H9 (cell line): Measurements from ENCODE around the gene PHLDB1. TPM values are rescaled to one million over a fixed set of nuclear protein-coding genes. Genes with fewer than 3 reads are reported as not detected.

ENCODE experiments used
- DNase-seq: peaks from one replicate; pipeline ENCODE4 v3.0.0-alpha.2; 2017
- H2AFZ ChIP-seq: one replicate; pipeline ENCODE4 v1.6.1; 2013; ENCODE audit warnings: mild to moderate bottlenecking, low read length, control low read depth, moderate library complexity
- H2AK5ac ChIP-seq: 2 replicates; pipeline ENCODE4 v1.6.1; 2013; ENCODE audit warnings: low read length, control low read depth, mixed read lengths; ENCODE audit not compliant: insufficient read length
- H2BK120ac ChIP-seq: one replicate; pipeline ENCODE4 v1.6.1; 2013; ENCODE audit warnings: low read depth, mild to moderate bottlenecking, low read length, control low read depth, inconsistent platforms; ENCODE audit not compliant: poor library complexity, severe bottlenecking
- H2BK12ac ChIP-seq: 2 replicates; pipeline ENCODE4 v1.6.1; 2013; ENCODE audit warnings: low read length, control low read depth, mixed read lengths, low read depth; ENCODE audit not compliant: insufficient read length
- H2BK15ac ChIP-seq: 2 replicates; pipeline ENCODE4 v1.6.1; 2013; ENCODE audit warnings: low read depth, low read length, control low read depth
- H2BK20ac ChIP-seq: one replicate; pipeline ENCODE4 v1.6.1; 2013; ENCODE audit warnings: low read depth, mild to moderate bottlenecking, low read length, control low read depth, inconsistent platforms; ENCODE audit not compliant: poor library complexity, severe bottlenecking
- H2BK5ac ChIP-seq: 2 replicates; pipeline ENCODE4 v1.6.1; 2013; ENCODE audit warnings: low read length, control low read depth, mixed read lengths; ENCODE audit not compliant: insufficient read length
- H3K14ac ChIP-seq: 2 replicates; pipeline ENCODE4 v1.6.1; 2013; ENCODE audit warnings: low read length, control low read depth; ENCODE audit not compliant: insufficient read depth
- H3K18ac ChIP-seq: 2 replicates; pipeline ENCODE4 v1.6.1; 2013; ENCODE audit warnings: low read depth, mild to moderate bottlenecking, mixed read lengths, low read length, control low read depth; ENCODE audit not compliant: insufficient read length
- H3K23ac ChIP-seq: 2 replicates; pipeline ENCODE4 v1.6.1; 2013; ENCODE audit warnings: low read length, control low read depth, mixed read lengths, low read depth; ENCODE audit not compliant: insufficient read length
- H3K23me2 ChIP-seq: 2 replicates; pipeline ENCODE4 v1.6.1; 2013; ENCODE audit warnings: low read depth, mild to moderate bottlenecking, mixed read lengths, low read length, control low read depth; ENCODE audit not compliant: insufficient read length, poor library complexity, severe bottlenecking
- H3K27ac ChIP-seq: 2 replicates; pipeline ENCODE4 v1.5.1; 2013; ENCODE audit warnings: low read length, control low read depth, mixed read lengths, low read depth; ENCODE audit not compliant: insufficient read length
- H3K27me3 ChIP-seq: 2 replicates; pipeline ENCODE4 v1.6.1; 2013; ENCODE audit warnings: low read length, control low read depth, inconsistent platforms; ENCODE audit not compliant: insufficient read depth
- H3K4ac ChIP-seq: 2 replicates; pipeline ENCODE4 v1.6.1; 2013; ENCODE audit warnings: low read depth, mild to moderate bottlenecking, control low read depth, inconsistent platforms, low read length, moderate library complexity
- H3K4me1 ChIP-seq: 2 replicates; pipeline ENCODE4 v1.6.1; 2013; ENCODE audit warnings: low read length, control low read depth, inconsistent platforms; ENCODE audit not compliant: insufficient read depth
- H3K4me2 ChIP-seq: 2 replicates; pipeline ENCODE4 v1.6.1; 2013; ENCODE audit warnings: low read length, control low read depth, mixed read lengths; ENCODE audit not compliant: insufficient read length, insufficient read depth
- H3K56ac ChIP-seq: 2 replicates; pipeline ENCODE4 v1.6.1; 2013; ENCODE audit warnings: low read depth, mild to moderate bottlenecking, mixed read lengths, low read length, control low read depth; ENCODE audit not compliant: insufficient read length
- H3K79me1 ChIP-seq: 2 replicates; pipeline ENCODE4 v1.6.1; 2013; ENCODE audit warnings: low read depth, mild to moderate bottlenecking, moderate library complexity, low read length, control low read depth, inconsistent platforms; ENCODE audit not compliant: insufficient read depth, poor library complexity, severe bottlenecking
- H3K79me2 ChIP-seq: 2 replicates; pipeline ENCODE4 v1.6.1; 2013; ENCODE audit warnings: low read length, control low read depth, inconsistent platforms; ENCODE audit not compliant: insufficient read depth
- H3K9ac ChIP-seq: 2 replicates; pipeline ENCODE4 v1.6.1; 2013; ENCODE audit warnings: low read length, control low read depth, mixed read lengths; ENCODE audit not compliant: insufficient read length; ENCODE audit errors: extremely low read depth
- H3K9me3 ChIP-seq: one replicate; pipeline ENCODE4 v1.6.1; 2013; ENCODE audit warnings: low read depth, low read length, inconsistent platforms; ENCODE audit not compliant: control insufficient read depth
- H3T11ph ChIP-seq: one replicate; pipeline ENCODE4 v1.6.1; 2013; ENCODE audit warnings: mild to moderate bottlenecking, low read length, control low read depth, inconsistent platforms
- H4K20me1 ChIP-seq: one replicate; pipeline ENCODE4 v1.6.1; 2013; ENCODE audit not compliant: control insufficient read depth, insufficient read length, insufficient read depth
- H4K5ac ChIP-seq: 2 replicates; pipeline ENCODE4 v1.6.1; 2013; ENCODE audit warnings: low read depth, mild to moderate bottlenecking, mixed read lengths, low read length, control low read depth; ENCODE audit not compliant: insufficient read length
- H4K8ac ChIP-seq: replicated peaks from 2 replicates; pipeline ENCODE4 v1.6.1; 2013; ENCODE audit warnings: low read length, control low read depth, mixed read lengths, low read depth; ENCODE audit not compliant: insufficient read length
- H4K91ac ChIP-seq: 2 replicates; pipeline ENCODE4 v1.6.1; 2013; ENCODE audit warnings: low read depth, mild to moderate bottlenecking, moderate library complexity, mixed read lengths, low read length, control low read depth; ENCODE audit not compliant: insufficient read length
- H3K27ac Mint-ChIP-seq, 3 experiments: 2 replicates in 2 of 3; 3 replicates in 1 of 3; pipeline ENCODE4 v1.8.0; 2020 to 2021; ENCODE audit warnings: mixed read lengths in 3 of 3, mild to moderate bottlenecking in 1 of 3, moderate library complexity in 1 of 3
- H3K27me3 Mint-ChIP-seq: 2 replicates; pipeline ENCODE4 v1.8.0; 2021; ENCODE audit warnings: low read depth, mild to moderate bottlenecking, moderate library complexity, mixed read lengths
- H3K36me3 Mint-ChIP-seq, 3 experiments: 2 replicates in 2 of 3; 3 replicates in 1 of 3; pipeline ENCODE4 v1.8.0; 2020 to 2021; ENCODE audit warnings: low read depth in 3 of 3, mixed read lengths in 3 of 3; ENCODE audit not compliant: insufficient read depth in 1 of 3
- H3K4me1 Mint-ChIP-seq, 2 experiments: 2 replicates each; pipeline ENCODE4 v1.8.0; 2020; ENCODE audit warnings: mixed read lengths in 2 of 2
- H3K4me3 Mint-ChIP-seq, 2 experiments: 2 replicates in 1 of 2; 3 replicates in 1 of 2; pipeline ENCODE4 v1.8.0; 2020 to 2021; ENCODE audit warnings: mild to moderate bottlenecking in 2 of 2, mixed read lengths in 2 of 2, moderate library complexity in 1 of 2
- H3K9me3 Mint-ChIP-seq, 2 experiments: 2 replicates in 1 of 2; 3 replicates in 1 of 2; pipeline ENCODE4 v1.8.0; 2020; ENCODE audit warnings: mild to moderate bottlenecking in 2 of 2, mixed read lengths in 2 of 2, moderate library complexity in 1 of 2
- CTCF ChIP-seq: fragments of 200-600 bp; sonication (generic); conservative IDR thresholded peaks from 3 replicates; pipeline ENCODE4 v1.8.0; 2021; ENCODE audit warnings: antibody characterized with exemption, mild to moderate bottlenecking
- WGBS: extraction: QIAGEN DNeasy Blood & Tissue Kit; methylation state at CpG from one replicate; pipeline ENCODE4 v1.1.7; 2013; ENCODE audit warnings: missing lambda C conversion rate, low lambda C conversion rate, mixed read lengths; ENCODE audit not compliant: insufficient read length; ENCODE audit errors: extremely low coverage; 5-methylcytosine and 5-hydroxymethylcytosine counted together
- total RNA-seq: library from RNA; stranded (reverse); gene quantifications from 2 replicates; pipeline ENCODE4 v1.2.1, GENCODE V29; 2021

The PHLDB1 gene
- total RNA-seq, 1 experiment from 2014 or later: 56.0 TPM

GRCh38 chr11:118649941-118650340 is 42.5 kb downstream of the PHLDB1 start:
- Histone ChIP-seq H2AK5ac (no peak overlapping the region), H3K4me2 (no peak overlapping the region), H3K79me2 (no peaks in the 10 kb centered on the region), H3K14ac (no peak overlapping the region), H3K79me1 (no peaks in the 10 kb centered on the region), H3K27me3 (no peaks in the 10 kb centered on the region), H3K18ac (no peak overlapping the region), H2BK120ac (no peak overlapping the region), H4K5ac (no peak overlapping the region), H3K9ac (no peak overlapping the region), H2AFZ (no peak overlapping the region), H3K4me1 (no peaks in the 10 kb centered on the region), H4K91ac (no peak overlapping the region), H2BK12ac (no peak overlapping the region), H3T11ph (no peak overlapping the region), H2BK15ac (no peak overlapping the region), H3K23ac (no peak overlapping the region), H4K8ac (no peak overlapping the region), H3K9me3 (no peaks in the 10 kb centered on the region), H2BK20ac (no peak overlapping the region), H4K20me1 (no peaks in the 10 kb centered on the region), H3K56ac (no peak overlapping the region), H2BK5ac (no peak overlapping the region), H3K27ac (no peak overlapping the region), H3K4ac (no peak overlapping the region), H3K23me2 (no peaks in the 10 kb centered on the region)
- WGBS: no CpG with 5 or more reads among the region's 10 CpGs
- DNase-seq: no peak
- no peak overlapping the region for H3K27ac Mint-ChIP-seq
- no peak for TF ChIP-seq CTCF
- H3K4me1 Mint-ChIP-seq: no peaks in the 10 kb centered on the region
- no peaks in the 10 kb centered on the region for H3K9me3 Mint-ChIP-seq
- H3K4me3 Mint-ChIP-seq: no peak overlapping the region
- H3K36me3 Mint-ChIP-seq: peaks cover 37 to 84% (median 81%) of the 10 kb centered on the region in 3 experiments; a peak in 6 of 7 replicates
- H3K27me3 Mint-ChIP-seq: no peaks in the 10 kb centered on the region
